ENCODE measurements around the gene KMT2A.
"Not testable (repeated sequence)": the region's sequence is repeated elsewhere in the genome, so short reads cannot be mapped to it uniquely, and the experiment has no call there.

KMT2A gene

GRCh38 chr11:118435290-118435892 is 901 bp upstream of the KMT2A start:
- no peak for FAIRE-seq

- FAIRE-seq = no peak
These were observed 431 bp downstream of the KMT2A start for GRCh38 chr11:118436639-118437207.

DNA sequence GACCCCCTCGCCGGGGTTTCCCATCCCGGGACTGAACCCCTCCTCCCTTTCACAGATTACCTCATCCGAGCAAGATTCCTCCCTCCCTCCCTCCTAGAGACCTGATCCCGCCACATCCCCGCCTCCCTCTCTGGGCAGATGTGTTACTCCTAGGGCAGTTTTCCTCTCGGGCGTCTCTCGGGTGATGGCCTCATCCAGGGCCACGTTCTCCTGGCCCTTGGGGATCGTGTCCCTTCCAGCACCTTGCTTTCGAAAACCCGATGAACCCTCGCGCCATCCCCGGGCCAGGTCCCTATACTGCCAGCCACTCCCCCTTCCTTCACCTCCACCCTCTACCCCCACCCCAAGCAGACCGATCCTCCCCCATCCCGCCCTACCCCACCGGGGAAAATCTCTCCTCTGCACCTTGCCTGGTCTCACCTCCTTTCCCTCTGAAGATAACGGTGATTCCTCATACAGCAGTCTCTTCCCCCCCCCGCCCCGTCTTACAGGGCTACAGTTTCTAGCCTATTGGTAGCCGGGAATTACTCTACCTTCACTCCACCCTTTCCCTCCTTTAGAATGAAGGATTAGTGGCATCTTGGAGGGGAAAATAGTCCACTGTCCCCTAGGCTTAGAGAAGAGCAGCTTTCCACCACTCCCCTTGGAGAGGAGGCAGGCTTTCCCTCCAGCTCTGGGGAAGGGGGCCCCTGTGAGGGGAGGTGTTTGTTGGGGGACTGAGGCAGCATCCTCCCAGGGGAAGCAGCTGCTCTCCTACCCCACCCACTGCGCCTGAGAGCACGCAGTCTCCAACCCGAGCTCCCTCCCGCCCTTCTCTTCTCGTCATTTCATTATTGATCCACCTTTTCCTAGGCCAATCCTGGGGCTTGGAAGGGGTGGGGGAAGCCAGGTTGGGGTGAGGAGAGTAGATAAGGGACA is 1.2 kb downstream of the KMT2A start:
- no peak for FAIRE-seq

DNA sequence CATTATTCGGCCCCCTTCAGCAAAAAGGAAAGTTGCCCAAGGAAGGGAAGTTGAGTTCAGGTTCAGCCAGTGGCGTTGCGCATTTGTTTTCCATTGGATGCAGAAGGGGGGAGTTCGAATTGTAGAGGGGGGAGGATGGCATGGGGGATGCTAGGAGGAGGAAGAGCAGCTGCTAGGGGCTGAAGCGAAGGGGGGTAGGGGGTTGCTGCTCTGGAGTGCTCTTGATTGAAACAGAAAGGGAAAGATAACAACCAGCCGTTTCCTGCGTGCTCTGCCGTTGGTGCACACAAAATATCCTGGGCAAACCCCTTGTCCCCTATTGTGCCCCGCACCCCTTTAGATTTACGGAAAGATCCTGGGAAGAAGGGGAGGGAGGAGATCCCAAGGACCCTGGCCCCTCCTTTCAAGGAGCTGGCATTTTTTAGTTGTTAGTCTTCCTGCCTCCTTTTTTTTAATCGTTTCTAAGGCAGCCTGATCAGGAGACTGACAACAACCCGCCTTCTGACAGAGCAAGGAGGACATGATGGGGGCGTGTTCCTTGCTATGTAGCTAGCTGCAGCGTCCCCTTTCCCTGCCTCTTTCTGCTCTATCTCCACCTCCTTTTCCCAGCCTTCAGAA is 2.1 kb downstream of the KMT2A start:
- FAIRE-seq = no peak

DNA sequence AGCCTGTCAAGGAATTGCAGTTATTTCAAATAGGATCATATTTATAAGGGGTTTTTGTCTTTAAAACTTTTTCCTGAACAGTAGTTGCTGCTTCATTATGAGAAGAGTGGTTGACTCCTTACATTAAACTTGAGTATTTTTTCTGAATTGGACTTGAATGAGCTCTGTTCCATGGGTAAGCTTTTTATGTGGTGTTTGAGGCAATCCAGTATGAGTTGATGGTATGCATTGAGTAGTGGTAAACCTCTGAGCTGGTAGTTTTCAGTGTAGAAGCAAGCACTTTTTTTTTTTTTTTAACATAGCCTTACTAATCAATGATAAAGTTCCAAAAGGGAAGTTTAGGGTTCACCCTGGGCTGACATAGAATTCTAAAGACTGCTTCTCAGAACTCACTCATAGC is 3.4 kb downstream of the KMT2A start:
- FAIRE-seq = no peak

- no peak for FAIRE-seq
These were observed 5.5 kb downstream of the KMT2A start for GRCh38 chr11:118441770-118442275.

DNA sequence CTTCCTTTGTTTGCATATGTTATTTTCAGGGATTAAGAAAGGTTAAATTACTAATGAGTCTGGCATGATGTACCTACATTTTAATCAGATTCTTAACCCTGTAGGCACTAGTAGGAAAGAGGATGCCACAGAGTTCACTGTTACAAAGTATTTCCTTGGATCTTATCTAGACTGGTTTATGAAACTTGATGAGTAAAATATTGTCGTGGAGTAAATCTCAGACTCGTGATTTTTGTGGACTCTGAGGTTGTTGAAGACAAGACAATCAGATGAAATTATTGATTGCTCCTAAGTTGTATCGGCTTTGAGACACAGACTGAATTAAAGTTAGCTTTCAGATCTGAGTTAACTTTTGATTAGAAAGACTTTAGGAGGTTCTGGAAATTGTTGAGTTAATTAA is 6.0 kb downstream of the KMT2A start:
- FAIRE-seq = no peak

DNA sequence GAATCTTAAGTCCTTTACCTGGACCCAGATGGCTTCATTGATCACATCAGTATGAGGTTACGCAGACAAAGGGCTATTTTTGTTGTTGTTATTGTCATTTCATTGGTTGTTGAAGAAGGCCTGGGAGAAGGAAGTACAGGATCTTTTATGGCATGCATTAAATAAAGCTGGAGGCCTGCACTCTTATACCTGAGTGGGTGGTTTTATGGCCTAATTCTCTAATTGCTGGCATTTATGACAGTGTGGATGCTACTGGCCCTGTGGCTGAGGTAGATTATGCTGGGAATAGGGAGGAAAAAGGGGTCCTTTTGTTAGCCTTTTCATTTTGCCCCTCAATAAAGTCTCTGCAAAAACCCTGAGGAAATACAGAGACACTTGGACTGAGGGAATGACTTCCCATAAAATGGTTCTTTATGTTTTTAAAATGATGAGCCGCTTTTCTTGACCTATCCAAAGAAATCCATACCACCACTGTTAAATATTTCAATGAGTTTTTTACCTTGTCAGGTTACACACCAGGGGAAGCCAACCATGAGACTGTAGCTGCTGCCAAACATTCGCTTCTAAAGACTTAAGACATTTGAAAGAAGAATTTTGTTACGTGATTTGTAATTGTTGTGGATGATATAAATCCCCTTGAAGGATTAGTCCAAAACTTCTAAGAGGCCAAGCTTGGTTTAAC is 6.8 kb downstream of the KMT2A start:
- FAIRE-seq = no peak

DNA sequence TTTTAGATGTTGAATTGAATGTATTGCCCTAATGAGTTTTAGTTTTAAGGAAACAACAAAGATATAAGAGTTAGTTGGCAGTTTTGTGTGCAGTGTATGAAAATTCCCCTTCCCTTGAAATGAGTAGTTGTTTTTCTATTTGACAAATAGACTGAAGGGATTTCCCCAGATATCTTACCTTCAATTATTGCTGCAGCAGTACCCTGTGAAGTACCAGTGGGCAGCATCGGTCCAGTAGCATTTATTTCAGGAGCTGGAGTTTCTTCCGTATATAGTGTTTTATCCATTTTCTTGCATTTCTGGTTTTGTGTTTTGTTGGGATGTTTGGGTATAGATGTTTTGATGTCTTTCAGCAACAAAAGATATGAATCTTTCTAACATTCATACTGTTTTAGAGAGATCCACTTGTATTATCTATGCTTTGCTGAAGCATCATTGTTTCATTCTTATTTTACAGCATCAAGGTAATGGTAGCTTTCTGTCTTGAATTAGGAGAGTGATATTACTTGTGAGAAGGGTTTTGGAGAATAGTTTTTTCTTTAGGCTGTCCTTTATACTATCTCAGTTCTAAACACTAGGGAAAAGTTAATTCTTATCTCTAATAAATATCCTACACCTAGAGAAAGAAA is 7.4 kb downstream of the KMT2A start:
- no peak for FAIRE-seq

GRCh38 chr11:118447423-118447822 is 11.1 kb downstream of the KMT2A start:
- FAIRE-seq = no peak

- FAIRE-seq = no peak
These were observed 12.0 kb downstream of the KMT2A start for GRCh38 chr11:118448294-118448693.

DNA sequence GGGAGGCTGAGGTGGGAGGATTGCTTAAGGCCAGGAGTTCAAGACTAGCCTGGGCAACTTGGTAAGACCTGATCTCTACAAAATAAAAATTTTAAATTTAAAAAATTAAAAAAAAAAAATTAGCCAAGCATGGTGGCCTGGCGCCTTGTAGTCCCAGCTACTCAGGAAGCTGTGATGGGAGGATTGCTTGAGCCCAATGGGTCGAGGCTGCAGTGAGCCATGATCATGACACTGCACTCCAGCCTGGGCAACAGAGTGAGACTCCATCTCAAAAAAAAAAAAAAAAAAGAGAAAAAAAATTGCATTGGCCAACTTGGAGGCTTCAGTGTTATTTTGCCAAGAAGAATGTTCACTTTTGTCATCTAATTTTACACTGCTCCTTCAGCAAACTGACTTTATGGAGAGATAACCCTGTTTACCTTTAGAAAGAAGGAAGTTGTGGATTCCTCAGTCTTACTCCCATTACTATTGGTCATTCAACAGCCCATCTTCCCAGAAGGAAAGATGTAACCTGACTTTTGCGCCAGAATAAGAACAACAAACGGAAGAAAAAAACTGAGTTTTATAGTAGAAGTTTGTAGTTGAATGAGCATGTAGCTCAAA is 13.1 kb downstream of the KMT2A start:
- no peak for FAIRE-seq

DNA sequence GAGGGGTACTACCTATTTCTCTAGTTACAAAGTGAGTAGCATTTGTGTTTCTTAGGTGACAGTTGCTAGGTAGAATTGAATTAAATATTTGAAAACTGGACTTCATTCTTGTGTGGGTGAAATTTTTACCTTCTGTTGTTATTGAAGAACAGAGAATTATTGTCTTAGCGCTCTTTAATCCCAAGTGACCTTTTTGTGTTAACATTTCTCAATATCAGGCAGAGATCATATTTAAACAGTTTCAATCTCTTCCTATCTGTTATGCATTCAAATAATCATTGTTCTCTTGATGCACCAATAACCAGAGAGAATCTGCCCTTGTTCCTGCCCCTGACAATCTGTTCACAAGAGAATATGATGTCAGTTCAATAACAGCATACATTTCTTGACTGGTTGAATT is 14.2 kb downstream of the KMT2A start:
- no peak for FAIRE-seq

- no peak for FAIRE-seq
These were observed 25.9 kb downstream of the KMT2A start for GRCh38 chr11:118462178-118462577.

- not testable (repeated sequence) for FAIRE-seq
These were observed 32.7 kb downstream of the KMT2A start for GRCh38 chr11:118468968-118469367.

GRCh38 chr11:118471030-118471429 is 34.7 kb downstream of the KMT2A start:
- no peak for FAIRE-seq

DNA sequence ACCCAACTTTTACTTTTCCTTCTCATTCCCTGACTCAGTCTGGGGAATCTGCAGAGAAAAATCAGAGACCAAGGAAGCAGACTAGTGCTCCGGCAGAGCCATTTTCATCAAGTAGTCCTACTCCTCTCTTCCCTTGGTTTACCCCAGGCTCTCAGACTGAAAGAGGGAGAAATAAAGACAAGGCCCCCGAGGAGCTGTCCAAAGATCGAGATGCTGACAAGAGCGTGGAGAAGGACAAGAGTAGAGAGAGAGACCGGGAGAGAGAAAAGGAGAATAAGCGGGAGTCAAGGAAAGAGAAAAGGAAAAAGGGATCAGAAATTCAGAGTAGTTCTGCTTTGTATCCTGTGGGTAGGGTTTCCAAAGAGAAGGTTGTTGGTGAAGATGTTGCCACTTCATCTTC is 37.2 kb downstream of the KMT2A start:
- no peak for FAIRE-seq

GRCh38 chr11:118476676-118477075 is 40.4 kb downstream of the KMT2A start:
- no peak for FAIRE-seq

GRCh38 chr11:118481238-118481637 is 44.9 kb downstream of the KMT2A start:
- not testable (repeated sequence) for FAIRE-seq

- FAIRE-seq = no peak
These were observed 48.1 kb downstream of the KMT2A start for GRCh38 chr11:118484405-118484804.

DNA sequence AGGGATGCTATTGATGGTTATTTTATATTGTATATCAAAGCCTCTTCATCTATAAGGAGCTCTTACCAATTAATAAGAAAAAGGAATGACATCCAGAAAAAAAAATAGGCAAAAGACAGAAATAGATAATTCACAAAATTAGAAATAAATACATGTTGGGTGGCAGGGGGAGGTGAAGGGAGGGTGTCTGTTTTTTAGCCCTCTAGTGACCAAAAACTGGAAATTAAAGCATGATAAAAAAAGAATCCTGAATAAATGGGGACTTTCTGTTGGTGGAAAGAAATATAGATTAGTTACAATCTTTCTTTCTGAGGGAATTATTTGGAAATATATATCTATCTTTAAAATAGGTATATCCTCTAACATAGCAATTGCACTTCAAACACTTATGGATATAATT is 49.0 kb downstream of the KMT2A start:
- FAIRE-seq = no peak
